Lung (tissue), 12 donors: ENCODE measurements around the gene SYNE3. TPM values are rescaled to one million over a fixed set of nuclear protein-coding genes. Genes with fewer than 3 reads are reported as not detected.
A peak's percentile ranks its signal among the peaks of the same experiment; 100 is the strongest.

Source experiments
- ATAC-seq: fragments of 200-7000 bp; cut with Tn5 transposase; one replicate; pipeline ENCODE4 v1.9.1; 2020; ENCODE audit warnings: moderate number of reproducible peaks; ENCODE audit not compliant: insufficient read depth, low FRiP score
- DNase-seq, 3 donors: peaks; one replicate each; pipeline ENCODE4 v3.0.0-alpha.2; 2013 to 2017
- H3K27ac ChIP-seq, 2 donors: one replicate each; pipeline ENCODE4 v1.5.1; 2013; ENCODE audit warnings: mild to moderate bottlenecking in 2 of 2, moderate library complexity in 2 of 2, control low read depth in 1 of 2, inconsistent platforms in 1 of 2, low read depth in 1 of 2, low read length in 1 of 2
- H3K27me3 ChIP-seq, 3 donors: one replicate each; pipeline ENCODE4 v1.5.1; 2013; ENCODE audit warnings: low read length in 2 of 3; ENCODE audit not compliant: control insufficient read depth in 3 of 3, insufficient read depth in 3 of 3
- H3K36me3 ChIP-seq, 4 donors: one replicate each; pipeline ENCODE4 v1.5.1; 2013; ENCODE audit warnings: low read length in 4 of 4, mild to moderate bottlenecking in 1 of 4, moderate library complexity in 1 of 4; ENCODE audit not compliant: control insufficient read depth in 4 of 4, insufficient read depth in 4 of 4
- H3K4me1 ChIP-seq, 5 donors: one replicate each; pipeline ENCODE4 v1.5.1; 2013; ENCODE audit warnings: low read length in 5 of 5, mild to moderate bottlenecking in 2 of 5, moderate library complexity in 1 of 5; ENCODE audit not compliant: control insufficient read depth in 5 of 5, insufficient read depth in 5 of 5
- H3K4me3 ChIP-seq: one replicate; pipeline ENCODE4 v1.5.1; 2013; ENCODE audit warnings: mild to moderate bottlenecking, control low read depth, moderate library complexity
- H3K9ac ChIP-seq, 2 donors: one replicate each; pipeline ENCODE4 v1.5.1; 2013; ENCODE audit warnings: low read length in 2 of 2, control low read depth in 1 of 2; ENCODE audit not compliant: insufficient read depth in 1 of 2
- H3K9me3 ChIP-seq, 4 donors: one replicate each; pipeline ENCODE4 v1.5.1; 2013; ENCODE audit warnings: low read length in 3 of 4, mild to moderate bottlenecking in 1 of 4, moderate library complexity in 1 of 4; ENCODE audit not compliant: control insufficient read depth in 4 of 4, insufficient read depth in 3 of 4
- CTCF ChIP-seq: IDR thresholded peaks from 2 replicates; pipeline ENCODE4 v1.5.1; 2012; ENCODE audit warnings: mild to moderate bottlenecking; ENCODE audit errors: control extremely low read depth, extremely low read depth
- WGBS, 2 donors: extraction: QIAGEN DNeasy Blood & Tissue Kit; methylation state at CpG; one replicate each; pipeline ENCODE4 v1.1.7; 2013; 5-methylcytosine and 5-hydroxymethylcytosine counted together
- polyA plus RNA-seq, 2 donors: library from polyadenylated mRNA; stranded (reverse); fragments of 200-250 nt; gene quantifications; one replicate each; pipeline ENCODE4 v1.2.1, GENCODE V29; 2013
- total RNA-seq, 2 donors: library from RNA; depleted of rRNA in 1 of 2; stranded (reverse); fragments of >200 nt in 1 of 2; gene quantifications; one replicate each; pipeline ENCODE4 v1.2.1, GENCODE V29; 2014 to 2021
- donor health status: control.
- donor health status: control.
- donor health status: Bipolar disorder and iron deficiency.
- donor health status: healthy.
- donor health status: DM: yes; HTN: yes; CAD: no.

SYNE3 gene
- total and polyA plus RNA-seq, 4 donors = 2.7 to 30.5 (median 6.1) TPM

- no peak for DNase-seq
- 32 to 33% methylated on average over 11 of the region's 11 CpGs for WGBS, 2 donors
- no peaks in the 10 kb centered on the region for H3K27me3 ChIP-seq
- ATAC-seq = peak; percentile 23
- no peak overlapping the region for H3K9ac ChIP-seq
- TF ChIP-seq CTCF = no peak
- H3K4me1 ChIP-seq = peaks cover 4 to 32% (median 14%) of the 10 kb centered on the region in 5 donors
- H3K4me3 ChIP-seq = no peak overlapping the region
- H3K27ac ChIP-seq = peak overlapping the region in 1 of 2 donors; percentile 91
- no peaks in the 10 kb centered on the region for H3K9me3 ChIP-seq
- peaks cover 0 to 6% (median 2%) of the 10 kb centered on the region in 4 donors for H3K36me3 ChIP-seq
Measured at GRCh38 chr14:95523815-95524448, 7.5 kb upstream of the SYNE3 start.

GRCh38 chr14:95523051-95523814, 6.8 kb upstream of the SYNE3 start:
- Histone ChIP-seq H3K4me3 (no peak overlapping the region), H3K27me3 (peaks cover 0 to 5% (median 0%) of the 10 kb centered on the region in 3 donors), H3K9ac (no peak overlapping the region), H3K36me3 (peaks cover 0 to 6% (median 2%) of the 10 kb centered on the region in 4 donors), H3K27ac (peak overlapping the region in 1 of 2 donors; percentile 91), H3K9me3 (no peaks in the 10 kb centered on the region), H3K4me1 (peaks cover 4 to 33% (median 14%) of the 10 kb centered on the region in 5 donors)
- no peak for TF ChIP-seq CTCF
- WGBS, 2 donors = 31 to 34% methylated on average over 12 of the region's 12 CpGs
- no peak for ATAC-seq
- DNase-seq = no peak

- ATAC-seq (no peak), DNase-seq (no peak)
- H3K9ac ChIP-seq = no peak overlapping the region
- WGBS, 2 donors = 48 to 76% methylated on average over 4 of the region's 4 CpGs
- H3K36me3 ChIP-seq = peaks cover 0 to 6% (median 2%) of the 10 kb centered on the region in 4 donors
- TF ChIP-seq CTCF = no peak
- H3K4me3 ChIP-seq = no peak overlapping the region
- peaks cover 0 to 10% (median 0%) of the 10 kb centered on the region in 3 donors for H3K27me3 ChIP-seq
- peaks cover 4 to 33% (median 15%) of the 10 kb centered on the region in 5 donors for H3K4me1 ChIP-seq
- H3K9me3 ChIP-seq = no peaks in the 10 kb centered on the region
- H3K27ac ChIP-seq = no peak overlapping the region
Measured at GRCh38 chr14:95522556-95522955, 6.1 kb upstream of the SYNE3 start.
